ENCODE data around the gene APPL2.

DNA sequence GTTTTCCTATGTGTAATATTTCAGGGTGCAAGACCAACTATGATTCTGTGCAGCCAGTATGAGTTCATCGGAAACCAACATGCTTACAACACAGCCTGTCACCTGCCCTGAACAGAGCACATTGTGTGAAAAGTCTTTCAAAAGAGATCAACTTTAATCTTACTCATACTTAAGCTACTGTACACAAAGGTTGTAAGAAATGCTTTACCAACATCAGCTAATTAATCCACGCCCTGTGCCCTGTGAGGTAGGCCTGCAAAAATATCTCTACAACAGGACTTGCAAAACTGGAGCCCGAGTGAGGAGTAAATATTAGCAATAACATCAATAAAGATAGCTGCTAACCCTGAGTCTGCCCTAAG, 15.1 kb downstream of the APPL2 start:
- TF ChIP-seq BACH2 (CRISPR knock-in tag; IDR thresholded peaks at IDR 0.05; ENCODE audit: borderline replicate concordance) (no peak), SNAI2 (CRISPR knock-in tag; IDR thresholded peaks at IDR 0.05) (no peak), TCF4 (CRISPR knock-in tag; IDR thresholded peaks at IDR 0.05; ENCODE audit: borderline replicate concordance) (no peak), ZNF565 (CRISPR knock-in tag; conservative IDR thresholded peaks at IDR 0.05; ENCODE audit: low read depth) (no peak), RARB (CRISPR knock-in tag; IDR thresholded peaks at IDR 0.05) (no peak), ZNF70 (CRISPR knock-in tag; IDR thresholded peaks at IDR 0.05) (no peak), ZFP3 (CRISPR knock-in tag; IDR thresholded peaks at IDR 0.05) (no peak), GLIS3 (CRISPR knock-in tag; IDR thresholded peaks at IDR 0.05) (no peak)
- TF ChIP-seq, protein P1, sequence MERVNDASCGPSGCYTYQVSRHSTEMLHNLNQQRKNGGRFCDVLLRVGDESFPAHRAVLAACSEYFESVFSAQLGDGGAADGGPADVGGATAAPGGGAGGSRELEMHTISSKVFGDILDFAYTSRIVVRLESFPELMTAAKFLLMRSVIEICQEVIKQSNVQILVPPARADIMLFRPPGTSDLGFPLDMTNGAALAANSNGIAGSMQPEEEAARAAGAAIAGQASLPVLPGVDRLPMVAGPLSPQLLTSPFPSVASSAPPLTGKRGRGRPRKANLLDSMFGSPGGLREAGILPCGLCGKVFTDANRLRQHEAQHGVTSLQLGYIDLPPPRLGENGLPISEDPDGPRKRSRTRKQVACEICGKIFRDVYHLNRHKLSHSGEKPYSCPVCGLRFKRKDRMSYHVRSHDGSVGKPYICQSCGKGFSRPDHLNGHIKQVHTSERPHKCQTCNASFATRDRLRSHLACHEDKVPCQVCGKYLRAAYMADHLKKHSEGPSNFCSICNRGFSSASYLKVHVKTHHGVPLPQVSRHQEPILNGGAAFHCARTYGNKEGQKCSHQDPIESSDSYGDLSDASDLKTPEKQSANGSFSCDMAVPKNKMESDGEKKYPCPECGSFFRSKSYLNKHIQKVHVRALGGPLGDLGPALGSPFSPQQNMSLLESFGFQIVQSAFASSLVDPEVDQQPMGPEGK (CRISPR knock-in tag; IDR thresholded peaks at IDR 0.05; ENCODE audit: borderline replicate concordance), result no peak
